Measurements from ENCODE around the gene SRGAP2C.
"Not testable (repeated sequence)": the region's sequence is repeated elsewhere in the genome, so short reads cannot be mapped to it uniquely, and the experiment has no call there.

DNA sequence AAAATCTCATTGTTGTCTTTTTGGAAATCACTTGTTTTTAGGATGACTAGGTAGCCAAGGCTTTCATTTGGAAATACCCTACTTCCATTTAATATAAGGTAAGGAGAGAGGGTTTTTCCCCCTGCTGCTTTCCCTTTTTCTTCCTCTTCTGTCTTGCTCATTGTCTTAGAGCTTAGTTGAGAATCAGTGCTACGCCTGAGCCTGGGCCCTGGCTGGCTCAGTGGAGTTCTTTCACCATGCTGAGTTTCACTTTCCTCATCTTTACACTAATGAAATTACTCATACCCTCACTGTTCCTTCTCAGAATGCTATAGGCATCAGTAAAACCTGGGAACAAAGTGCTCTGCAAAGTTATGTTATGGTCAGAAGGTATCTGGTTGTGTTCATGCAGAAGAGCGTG, 154.8 kb downstream of the SRGAP2C start:
- TF ChIP-seq CBFB (CRISPR knock-in tag; IDR thresholded peaks at IDR 0.05; ENCODE audit: low read depth); ATF1 (CRISPR knock-in tag; IDR thresholded peaks at IDR 0.05); ZNF396 (CRISPR knock-in tag; IDR thresholded peaks at IDR 0.05; ENCODE audit: borderline replicate concordance); ELF4 (CRISPR knock-in tag; IDR thresholded peaks at IDR 0.05; ENCODE audit: low read depth); SP1 (CRISPR knock-in tag; conservative IDR thresholded peaks at IDR 0.05); RORB (CRISPR knock-in tag; IDR thresholded peaks at IDR 0.05); ZNF232 (CRISPR knock-in tag; IDR thresholded peaks at IDR 0.05): not testable (repeated sequence)
- TF ChIP-seq, protein P1, sequence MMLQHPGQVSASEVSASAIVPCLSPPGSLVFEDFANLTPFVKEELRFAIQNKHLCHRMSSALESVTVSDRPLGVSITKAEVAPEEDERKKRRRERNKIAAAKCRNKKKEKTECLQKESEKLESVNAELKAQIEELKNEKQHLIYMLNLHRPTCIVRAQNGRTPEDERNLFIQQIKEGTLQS (CRISPR knock-in tag; conservative IDR thresholded peaks at IDR 0.05), result not testable (repeated sequence)
- TF ChIP-seq, protein P2, sequence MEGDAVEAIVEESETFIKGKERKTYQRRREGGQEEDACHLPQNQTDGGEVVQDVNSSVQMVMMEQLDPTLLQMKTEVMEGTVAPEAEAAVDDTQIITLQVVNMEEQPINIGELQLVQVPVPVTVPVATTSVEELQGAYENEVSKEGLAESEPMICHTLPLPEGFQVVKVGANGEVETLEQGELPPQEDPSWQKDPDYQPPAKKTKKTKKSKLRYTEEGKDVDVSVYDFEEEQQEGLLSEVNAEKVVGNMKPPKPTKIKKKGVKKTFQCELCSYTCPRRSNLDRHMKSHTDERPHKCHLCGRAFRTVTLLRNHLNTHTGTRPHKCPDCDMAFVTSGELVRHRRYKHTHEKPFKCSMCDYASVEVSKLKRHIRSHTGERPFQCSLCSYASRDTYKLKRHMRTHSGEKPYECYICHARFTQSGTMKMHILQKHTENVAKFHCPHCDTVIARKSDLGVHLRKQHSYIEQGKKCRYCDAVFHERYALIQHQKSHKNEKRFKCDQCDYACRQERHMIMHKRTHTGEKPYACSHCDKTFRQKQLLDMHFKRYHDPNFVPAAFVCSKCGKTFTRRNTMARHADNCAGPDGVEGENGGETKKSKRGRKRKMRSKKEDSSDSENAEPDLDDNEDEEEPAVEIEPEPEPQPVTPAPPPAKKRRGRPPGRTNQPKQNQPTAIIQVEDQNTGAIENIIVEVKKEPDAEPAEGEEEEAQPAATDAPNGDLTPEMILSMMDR (IDR thresholded peaks at IDR 0.05), result not testable (repeated sequence)
- TF ChIP-seq, protein P3, sequence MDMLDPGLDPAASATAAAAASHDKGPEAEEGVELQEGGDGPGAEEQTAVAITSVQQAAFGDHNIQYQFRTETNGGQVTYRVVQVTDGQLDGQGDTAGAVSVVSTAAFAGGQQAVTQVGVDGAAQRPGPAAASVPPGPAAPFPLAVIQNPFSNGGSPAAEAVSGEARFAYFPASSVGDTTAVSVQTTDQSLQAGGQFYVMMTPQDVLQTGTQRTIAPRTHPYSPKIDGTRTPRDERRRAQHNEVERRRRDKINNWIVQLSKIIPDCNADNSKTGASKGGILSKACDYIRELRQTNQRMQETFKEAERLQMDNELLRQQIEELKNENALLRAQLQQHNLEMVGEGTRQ (CRISPR knock-in tag; IDR thresholded peaks at IDR 0.05), result not testable (repeated sequence)
- TF ChIP-seq, protein P4, sequence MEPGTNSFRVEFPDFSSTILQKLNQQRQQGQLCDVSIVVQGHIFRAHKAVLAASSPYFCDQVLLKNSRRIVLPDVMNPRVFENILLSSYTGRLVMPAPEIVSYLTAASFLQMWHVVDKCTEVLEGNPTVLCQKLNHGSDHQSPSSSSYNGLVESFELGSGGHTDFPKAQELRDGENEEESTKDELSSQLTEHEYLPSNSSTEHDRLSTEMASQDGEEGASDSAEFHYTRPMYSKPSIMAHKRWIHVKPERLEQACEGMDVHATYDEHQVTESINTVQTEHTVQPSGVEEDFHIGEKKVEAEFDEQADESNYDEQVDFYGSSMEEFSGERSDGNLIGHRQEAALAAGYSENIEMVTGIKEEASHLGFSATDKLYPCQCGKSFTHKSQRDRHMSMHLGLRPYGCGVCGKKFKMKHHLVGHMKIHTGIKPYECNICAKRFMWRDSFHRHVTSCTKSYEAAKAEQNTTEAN (CRISPR knock-in tag; IDR thresholded peaks at IDR 0.05), result not testable (repeated sequence)

All from WTC11 (cell line).